Adrenal gland (tissue), 12 donors: Measurements from ENCODE around the gene SLC34A3. TPM values are rescaled to one million over a fixed set of nuclear protein-coding genes. Genes with fewer than 3 reads are reported as not detected.

Experiments used
- DNase-seq, 7 donors: peaks; one replicate each; pipeline ENCODE4 v3.0.0-alpha.2; 2019 to 2020
- H3K27ac ChIP-seq, 5 donors: fragments of 200-600 bp; sonication (generic) in 4 of 5; 1 replicate in 3 of 5; 2 replicates in 2 of 5; pipeline versions ENCODE4 v1.5.1 to v1.8.0; 2016 to 2020; ENCODE audit warnings: mild to moderate bottlenecking in 1 of 5
- H3K27me3 ChIP-seq: fragments of 200-600 bp; 2 replicates; pipeline ENCODE4 v1.8.0; 2021
- H3K36me3 ChIP-seq, 2 donors: fragments of 200-600 bp; replicated peaks in 1 of 2; 1 replicate in 1 of 2; 2 replicates in 1 of 2; pipeline versions ENCODE4 v1.5.1 to v1.8.0; 2018 to 2022
- H3K4me1 ChIP-seq, 2 donors: fragments of 200-600 bp; replicated peaks in 1 of 2; 1 replicate in 1 of 2; 2 replicates in 1 of 2; pipeline versions ENCODE4 v1.5.1 to v1.8.0; 2018 to 2021
- H3K4me3 ChIP-seq, 4 donors: fragments of 200-600 bp; sonication (generic) in 3 of 4; one replicate each; pipeline ENCODE4 v1.5.1; 2016 to 2018
- H3K9me3 ChIP-seq, 3 donors: fragments of 200-600 bp; sonication (generic) in 1 of 3; replicated peaks in 1 of 3; 1 replicate in 2 of 3; 2 replicates in 1 of 3; pipeline versions ENCODE4 v1.5.1 to v1.8.0; 2016 to 2021
- CTCF ChIP-seq, 6 experiments: fragments of 450-650 bp in 4 of 6; fragments of 200-600 bp in 2 of 6; sonication (generic) in 1 of 6; IDR thresholded peaks; 1 replicate in 5 of 6; 2 replicates in 1 of 6; pipeline versions ENCODE4 v1.5.1 to v1.8.0; 2016 to 2021; ENCODE audit warnings: antibody characterized with exemption in 6 of 6, mild to moderate bottlenecking in 2 of 6, moderate library complexity in 1 of 6
- POLR2A ChIP-seq, 2 donors: fragments of 450-650 bp; IDR thresholded peaks; one replicate each; pipeline ENCODE4 v1.6.1; 2017; ENCODE audit warnings: antibody characterized with exemption in 2 of 2, mild to moderate bottlenecking in 2 of 2, moderate library complexity in 1 of 2
- WGBS, 4 donors: extraction: QIAGEN DNeasy Blood & Tissue Kit in 2 of 4; methylation state at CpG; one replicate each; pipeline versions ENCODE4 v1.1.5 to v1.1.7; 2013 to 2017; 5-methylcytosine and 5-hydroxymethylcytosine counted together
- intact Hi-C, 2 donors: fragments of 100-400 bp; cut with DNase I; formaldehyde crosslinking; loops; one replicate each; pipeline versions ENCODE4 v1.14.1 to v1.15.0; 2022 to 2023
- polyA plus RNA-seq, 3 donors: library from polyadenylated mRNA; stranded (reverse); fragments of 200-250 nt in 2 of 3; fragments of 350-450 nt in 1 of 3; fragmentation: Illumina TruSeq in 1 of 3; extraction: RNeasy Lipid Tissue Mini Kit (QIAGEN cat#74804) in 1 of 3; gene quantifications; one replicate each; pipeline ENCODE4 v1.2.3, GENCODE V29; 2013 to 2014
- total RNA-seq, 9 donors: library from RNA; depleted of rRNA in 4 of 9; stranded (reverse); fragments of >200 nt in 4 of 9; fragments of 120-200 nt in 1 of 9; fragmentation: NEBNext Ultra II Directional in 1 of 9; extraction: Animal tissue kit (Norgen Biotek cat#: 25700) in 1 of 9; gene quantifications; one replicate each; pipeline versions ENCODE4 v1.1.0 to v1.2.4, GENCODE V29; 2013 to 2023
- donor health status: healthy with polysubstance abuse.
- donor health status: Bipolar disorder and iron deficiency.
- donor health status: DM: yes; HTN: yes; CAD: no.
- donor health status: DM: no; HTN: no; CAD: no.
- donor health status: DM: no; HTN: no; CAD: no.
- donor health status: DM: yes; HTN: yes; CAD: no.

The SLC34A3 gene
- total and polyA plus RNA-seq, 12 donors, result not detected

- H3K4me1 ChIP-seq, result peaks cover 4 to 16% of the 10 kb centered on the region in 2 donors
- DNase-seq, result peak in 4 of 7 donors; percentile 22 to 63 (median 38)
- H3K27ac ChIP-seq, result peak overlapping the region in 3 of 5 donors; percentile 45 to 81 (median 58)
- no peaks in the 10 kb centered on the region for H3K27me3 ChIP-seq
- H3K36me3 ChIP-seq, result peaks cover 0 to 49% of the 10 kb centered on the region in 2 donors
- intact Hi-C loops, result no loop called here
- peak overlapping the region in 1 of 4 donors; percentile 5 for H3K4me3 ChIP-seq
- 72 to 82% (median 76%) methylated on average over 18 to 19 of the region's 19 CpGs for WGBS, 4 donors
- TF ChIP-seq CTCF (IDR thresholded peaks at IDR 0.05) (no peak), POLR2A (IDR thresholded peaks at IDR 0.05) (no peak)
- no peaks in the 10 kb centered on the region for H3K9me3 ChIP-seq
Measured at GRCh38 chr9:137268538-137269201, 38.0 kb downstream of the SLC34A3 start.

GRCh38 chr9:137269231-137269772 is 38.6 kb downstream of the SLC34A3 start:
- TF ChIP-seq CTCF (IDR thresholded peaks at IDR 0.05) (no peak), POLR2A (IDR thresholded peaks at IDR 0.05) (peak in 1 of 2 donors; percentile 10)
- peak overlapping the region in 3 of 5 donors; percentile 45 to 81 (median 58) for H3K27ac ChIP-seq
- H3K4me1 ChIP-seq, result peaks cover 4 to 16% of the 10 kb centered on the region in 2 donors
- 42 to 59% (median 51%) methylated on average over 15 to 17 of the region's 17 CpGs for WGBS, 4 donors
- peaks cover 0 to 43% of the 10 kb centered on the region in 2 donors for H3K36me3 ChIP-seq
- peak; percentile 23 to 76 (median 58) for DNase-seq
- H3K27me3 ChIP-seq, result no peaks in the 10 kb centered on the region
- intact Hi-C loops, result no loop called here
- peak overlapping the region in 1 of 4 donors; percentile 5 for H3K4me3 ChIP-seq
- H3K9me3 ChIP-seq, result no peaks in the 10 kb centered on the region

GRCh38 chr9:137270929-137271695 is 40.4 kb downstream of the SLC34A3 start:
- Histone ChIP-seq H3K36me3 (peaks cover 0 to 30% of the 10 kb centered on the region in 2 donors), H3K9me3 (no peaks in the 10 kb centered on the region), H3K4me3 (no peak overlapping the region), H3K27me3 (no peaks in the 10 kb centered on the region), H3K4me1 (peaks cover 4 to 17% of the 10 kb centered on the region in 2 donors), H3K27ac (no peak overlapping the region)
- intact Hi-C loops, result no loop called here
- TF ChIP-seq POLR2A (IDR thresholded peaks at IDR 0.05) (no peak), CTCF (IDR thresholded peaks at IDR 0.05) (no peak)
- WGBS, 4 donors, result 74 to 89% (median 87%) methylated on average over 17 to 32 of the region's 32 CpGs
- DNase-seq, result peak in 2 of 7 donors; percentile 7 to 15

GRCh38 chr9:137271696-137272076 is 41.0 kb downstream of the SLC34A3 start:
- WGBS, 4 donors, result 36 to 56% (median 41%) methylated on average over 3 of the region's 3 CpGs
- H3K27me3 ChIP-seq, result no peaks in the 10 kb centered on the region
- peaks cover 0 to 26% of the 10 kb centered on the region in 2 donors for H3K36me3 ChIP-seq
- H3K27ac ChIP-seq, result no peak overlapping the region
- TF ChIP-seq POLR2A (IDR thresholded peaks at IDR 0.05), result no peak
- H3K4me1 ChIP-seq, result peaks cover 4 to 22% of the 10 kb centered on the region in 2 donors
- H3K4me3 ChIP-seq, result no peak overlapping the region
- intact Hi-C loops, result no loop called here
- no peak for DNase-seq
- no peaks in the 10 kb centered on the region for H3K9me3 ChIP-seq
